GM23338 (cell line): ENCODE data around the gene PTK6.

Experiments used
- CREB1 ChIP-seq: fragments of 250-450 bp; sonication (Bioruptor Pico); IDR thresholded peaks from 2 replicates; pipeline ENCODE4 v1.5.0; 2020; ENCODE audit warnings: low read depth, mild to moderate bottlenecking, moderate library complexity
- CTCF ChIP-seq, 2 experiments: fragments of 200-600 bp in 1 of 2; sonication (generic) in 1 of 2; conservative IDR thresholded peaks; 2 replicates each; pipeline versions ENCODE4 v1.5.1 to v1.6.1; 2016 to 2017; ENCODE audit warnings: antibody characterized with exemption in 2 of 2, low read depth in 2 of 2, mild to moderate bottlenecking in 2 of 2, moderate library complexity in 1 of 2
- EZH2 ChIP-seq: fragments of 200-600 bp; sonication (generic); IDR thresholded peaks from one replicate; pipeline ENCODE4 v1.8.0; 2017; ENCODE audit warnings: antibody characterized with exemption, mild to moderate bottlenecking, low read depth; ENCODE audit not compliant: unreplicated experiment
- NANOG ChIP-seq: IDR thresholded peaks from 2 replicates; pipeline ENCODE4 v1.6.1; 2016; ENCODE audit warnings: antibody characterized with exemption, borderline replicate concordance
- POLR2AphosphoS5 ChIP-seq: IDR thresholded peaks from 2 replicates; pipeline ENCODE4 v1.6.1; 2016; ENCODE audit warnings: antibody characterized with exemption, low read depth
- REST ChIP-seq: IDR thresholded peaks from one replicate; pipeline ENCODE4 v1.6.1; 2018; ENCODE audit warnings: antibody characterized with exemption; ENCODE audit not compliant: unreplicated experiment
- ZNF114 ChIP-seq: fragments of 250-450 bp; sonication (Bioruptor Pico); IDR thresholded peaks from 2 replicates; pipeline ENCODE4 v1.5.0; 2020; ENCODE audit warnings: mild to moderate bottlenecking, moderate library complexity
- ZNF331 ChIP-seq: fragments of 250-450 bp; sonication (Bioruptor Pico); IDR thresholded peaks from 2 replicates; pipeline ENCODE4 v1.5.0; 2020; ENCODE audit warnings: low read depth, mild to moderate bottlenecking, moderate library complexity

- TF ChIP-seq CTCF (conservative IDR thresholded peaks at IDR 0.05; ENCODE audit: low read depth in 2 of 2) (no peak), POLR2AphosphoS5 (no peak), EZH2 (no peak), CREB1 (CRISPR knock-in tag) (no peak), REST (no peak), ZNF114 (CRISPR knock-in tag) (no peak), ZNF331 (CRISPR knock-in tag) (no peak), NANOG (no peak)
Measured at GRCh38 chr20:63517376-63518309, 19.5 kb downstream of the PTK6 start.
